H1 (cell line): ENCODE measurements around the gene TBCD. TPM values are rescaled to one million over a fixed set of nuclear protein-coding genes. Genes with fewer than 3 reads are reported as not detected.

ENCODE experiments used
- EGR1 ChIP-seq: IDR thresholded peaks from 2 replicates; pipeline ENCODE4 v1.6.1; 2011; ENCODE audit warnings: low read depth, low read length, borderline replicate concordance
- EP300 ChIP-seq, 2 experiments: IDR thresholded peaks; 1 replicate in 1 of 2; 2 replicates in 1 of 2; pipeline ENCODE4 v1.6.1; 2011 to 2012; ENCODE audit warnings: low read depth in 2 of 2, low read length in 2 of 2, mild to moderate bottlenecking in 2 of 2, borderline replicate concordance in 1 of 2, inconsistent platforms in 1 of 2, moderate library complexity in 1 of 2
- EZH2 ChIP-seq: fragments of 200-600 bp; sonication (generic); IDR thresholded peaks from 2 replicates; pipeline ENCODE4 v1.7.1; 2012; ENCODE audit warnings: low read depth, mild to moderate bottlenecking, moderate library complexity, low read length, inconsistent platforms; ENCODE audit not compliant: severe bottlenecking
- NANOG ChIP-seq: IDR thresholded peaks from 2 replicates; pipeline ENCODE4 v1.6.1; 2011; ENCODE audit warnings: low read length, low read depth, mild to moderate bottlenecking, inconsistent platforms; ENCODE audit not compliant: insufficient read depth, poor library complexity, severe bottlenecking
- NRF1 ChIP-seq: IDR thresholded peaks from 2 replicates; pipeline ENCODE4 v1.6.1; 2011; ENCODE audit warnings: mild to moderate bottlenecking, low read depth, low read length, improper control_type of control experiment
- RFX5 ChIP-seq: IDR thresholded peaks from 2 replicates; pipeline ENCODE4 v1.6.1; 2011; ENCODE audit warnings: low read depth, low read length, improper control_type of control experiment, borderline replicate concordance
- SIX5 ChIP-seq: IDR thresholded peaks from 2 replicates; pipeline ENCODE4 v1.6.1; 2011; ENCODE audit warnings: mild to moderate bottlenecking, low read depth, low read length
- TCF12 ChIP-seq: IDR thresholded peaks from 2 replicates; pipeline ENCODE4 v1.6.1; 2011; ENCODE audit warnings: low read depth, mild to moderate bottlenecking, low read length
- polyA plus RNA-seq, 7 experiments: library from polyadenylated mRNA; depleted of rRNA in 3 of 7; stranded (reverse) in 5 of 7; unstranded in 2 of 7; fragments of >200 nt in 5 of 7; fragments of 200-250 nt in 2 of 7; gene quantifications; 1 replicate in 5 of 7; 2 replicates in 1 of 7; 4 replicates in 1 of 7; pipeline versions ENCODE4 v1.2.1 to v1.2.3, GENCODE V29; 2011 to 2013; ENCODE audit warnings: missing spikeins in 2 of 7, mixed read lengths in 2 of 7
- total RNA-seq: library from RNA; stranded (reverse); fragmentation: NEBNext Ultra II Directional; extraction: Animal tissue kit (Norgen Biotek cat#: 25700); gene quantifications from 2 replicates; pipeline ENCODE4 v1.2.1, GENCODE V29; 2021
- TF ChIP-seq, protein P1 (sequence below): fragments of 300-600 bp; sonication (generic); IDR thresholded peaks from 2 replicates; pipeline ENCODE4 v1.7.1; 2012; ENCODE audit warnings: low read length, moderate library complexity, mild to moderate bottlenecking, inconsistent platforms; ENCODE audit not compliant: insufficient replicate concordance
- TF ChIP-seq, protein P2 (sequence below): IDR thresholded peaks from 2 replicates; pipeline ENCODE4 v1.6.1; 2012; ENCODE audit warnings: inconsistent platforms

TBCD gene
- total and polyA plus RNA-seq, 2 of the 8 experiments (the other 6 are each of a cell fraction or from before 2014, with no cell fraction given), result 118 to 162 TPM

DNA sequence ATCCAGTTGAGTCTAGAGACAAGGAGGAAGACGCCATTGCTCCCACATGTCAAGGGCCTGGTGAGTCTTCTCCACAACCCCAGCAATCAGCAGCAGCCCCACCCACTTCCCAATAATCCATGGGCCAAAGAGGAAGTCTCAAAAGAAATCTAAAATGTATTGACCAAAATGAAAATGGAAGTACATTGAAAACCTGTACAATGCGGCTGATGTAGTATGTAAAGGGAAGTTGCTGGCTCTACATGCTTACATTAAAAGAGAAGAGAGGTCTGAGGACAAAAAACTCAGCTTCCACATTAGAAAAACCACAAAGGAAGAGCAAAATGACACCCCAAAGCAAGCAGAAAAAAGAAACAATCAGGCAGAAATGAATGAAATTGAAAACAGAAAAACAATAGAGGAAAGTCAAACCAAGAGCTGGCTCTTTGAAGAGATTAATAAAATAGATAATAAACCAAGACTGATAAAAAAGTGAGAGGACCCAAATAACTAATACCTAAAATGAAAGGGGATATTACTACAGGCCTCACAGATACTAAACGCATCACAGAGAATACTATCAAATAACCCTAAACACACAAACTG, 227.0 kb downstream of the TBCD start (continued):
- TF ChIP-seq, protein P1, sequence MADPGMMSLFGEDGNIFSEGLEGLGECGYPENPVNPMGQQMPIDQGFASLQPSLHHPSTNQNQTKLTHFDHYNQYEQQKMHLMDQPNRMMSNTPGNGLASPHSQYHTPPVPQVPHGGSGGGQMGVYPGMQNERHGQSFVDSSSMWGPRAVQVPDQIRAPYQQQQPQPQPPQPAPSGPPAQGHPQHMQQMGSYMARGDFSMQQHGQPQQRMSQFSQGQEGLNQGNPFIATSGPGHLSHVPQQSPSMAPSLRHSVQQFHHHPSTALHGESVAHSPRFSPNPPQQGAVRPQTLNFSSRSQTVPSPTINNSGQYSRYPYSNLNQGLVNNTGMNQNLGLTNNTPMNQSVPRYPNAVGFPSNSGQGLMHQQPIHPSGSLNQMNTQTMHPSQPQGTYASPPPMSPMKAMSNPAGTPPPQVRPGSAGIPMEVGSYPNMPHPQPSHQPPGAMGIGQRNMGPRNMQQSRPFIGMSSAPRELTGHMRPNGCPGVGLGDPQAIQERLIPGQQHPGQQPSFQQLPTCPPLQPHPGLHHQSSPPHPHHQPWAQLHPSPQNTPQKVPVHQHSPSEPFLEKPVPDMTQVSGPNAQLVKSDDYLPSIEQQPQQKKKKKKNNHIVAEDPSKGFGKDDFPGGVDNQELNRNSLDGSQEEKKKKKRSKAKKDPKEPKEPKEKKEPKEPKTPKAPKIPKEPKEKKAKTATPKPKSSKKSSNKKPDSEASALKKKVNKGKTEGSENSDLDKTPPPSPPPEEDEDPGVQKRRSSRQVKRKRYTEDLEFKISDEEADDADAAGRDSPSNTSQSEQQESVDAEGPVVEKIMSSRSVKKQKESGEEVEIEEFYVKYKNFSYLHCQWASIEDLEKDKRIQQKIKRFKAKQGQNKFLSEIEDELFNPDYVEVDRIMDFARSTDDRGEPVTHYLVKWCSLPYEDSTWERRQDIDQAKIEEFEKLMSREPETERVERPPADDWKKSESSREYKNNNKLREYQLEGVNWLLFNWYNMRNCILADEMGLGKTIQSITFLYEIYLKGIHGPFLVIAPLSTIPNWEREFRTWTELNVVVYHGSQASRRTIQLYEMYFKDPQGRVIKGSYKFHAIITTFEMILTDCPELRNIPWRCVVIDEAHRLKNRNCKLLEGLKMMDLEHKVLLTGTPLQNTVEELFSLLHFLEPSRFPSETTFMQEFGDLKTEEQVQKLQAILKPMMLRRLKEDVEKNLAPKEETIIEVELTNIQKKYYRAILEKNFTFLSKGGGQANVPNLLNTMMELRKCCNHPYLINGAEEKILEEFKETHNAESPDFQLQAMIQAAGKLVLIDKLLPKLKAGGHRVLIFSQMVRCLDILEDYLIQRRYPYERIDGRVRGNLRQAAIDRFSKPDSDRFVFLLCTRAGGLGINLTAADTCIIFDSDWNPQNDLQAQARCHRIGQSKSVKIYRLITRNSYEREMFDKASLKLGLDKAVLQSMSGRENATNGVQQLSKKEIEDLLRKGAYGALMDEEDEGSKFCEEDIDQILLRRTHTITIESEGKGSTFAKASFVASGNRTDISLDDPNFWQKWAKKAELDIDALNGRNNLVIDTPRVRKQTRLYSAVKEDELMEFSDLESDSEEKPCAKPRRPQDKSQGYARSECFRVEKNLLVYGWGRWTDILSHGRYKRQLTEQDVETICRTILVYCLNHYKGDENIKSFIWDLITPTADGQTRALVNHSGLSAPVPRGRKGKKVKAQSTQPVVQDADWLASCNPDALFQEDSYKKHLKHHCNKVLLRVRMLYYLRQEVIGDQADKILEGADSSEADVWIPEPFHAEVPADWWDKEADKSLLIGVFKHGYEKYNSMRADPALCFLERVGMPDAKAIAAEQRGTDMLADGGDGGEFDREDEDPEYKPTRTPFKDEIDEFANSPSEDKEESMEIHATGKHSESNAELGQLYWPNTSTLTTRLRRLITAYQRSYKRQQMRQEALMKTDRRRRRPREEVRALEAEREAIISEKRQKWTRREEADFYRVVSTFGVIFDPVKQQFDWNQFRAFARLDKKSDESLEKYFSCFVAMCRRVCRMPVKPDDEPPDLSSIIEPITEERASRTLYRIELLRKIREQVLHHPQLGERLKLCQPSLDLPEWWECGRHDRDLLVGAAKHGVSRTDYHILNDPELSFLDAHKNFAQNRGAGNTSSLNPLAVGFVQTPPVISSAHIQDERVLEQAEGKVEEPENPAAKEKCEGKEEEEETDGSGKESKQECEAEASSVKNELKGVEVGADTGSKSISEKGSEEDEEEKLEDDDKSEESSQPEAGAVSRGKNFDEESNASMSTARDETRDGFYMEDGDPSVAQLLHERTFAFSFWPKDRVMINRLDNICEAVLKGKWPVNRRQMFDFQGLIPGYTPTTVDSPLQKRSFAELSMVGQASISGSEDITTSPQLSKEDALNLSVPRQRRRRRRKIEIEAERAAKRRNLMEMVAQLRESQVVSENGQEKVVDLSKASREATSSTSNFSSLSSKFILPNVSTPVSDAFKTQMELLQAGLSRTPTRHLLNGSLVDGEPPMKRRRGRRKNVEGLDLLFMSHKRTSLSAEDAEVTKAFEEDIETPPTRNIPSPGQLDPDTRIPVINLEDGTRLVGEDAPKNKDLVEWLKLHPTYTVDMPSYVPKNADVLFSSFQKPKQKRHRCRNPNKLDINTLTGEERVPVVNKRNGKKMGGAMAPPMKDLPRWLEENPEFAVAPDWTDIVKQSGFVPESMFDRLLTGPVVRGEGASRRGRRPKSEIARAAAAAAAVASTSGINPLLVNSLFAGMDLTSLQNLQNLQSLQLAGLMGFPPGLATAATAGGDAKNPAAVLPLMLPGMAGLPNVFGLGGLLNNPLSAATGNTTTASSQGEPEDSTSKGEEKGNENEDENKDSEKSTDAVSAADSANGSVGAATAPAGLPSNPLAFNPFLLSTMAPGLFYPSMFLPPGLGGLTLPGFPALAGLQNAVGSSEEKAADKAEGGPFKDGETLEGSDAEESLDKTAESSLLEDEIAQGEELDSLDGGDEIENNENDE, result no peak
- no peak for TF ChIP-seq EGR1
- TF ChIP-seq RFX5, result no peak
- no peak for TF ChIP-seq SIX5
- TF ChIP-seq, protein P2, sequence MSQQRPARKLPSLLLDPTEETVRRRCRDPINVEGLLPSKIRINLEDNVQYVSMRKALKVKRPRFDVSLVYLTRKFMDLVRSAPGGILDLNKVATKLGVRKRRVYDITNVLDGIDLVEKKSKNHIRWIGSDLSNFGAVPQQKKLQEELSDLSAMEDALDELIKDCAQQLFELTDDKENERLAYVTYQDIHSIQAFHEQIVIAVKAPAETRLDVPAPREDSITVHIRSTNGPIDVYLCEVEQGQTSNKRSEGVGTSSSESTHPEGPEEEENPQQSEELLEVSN, result no peak
- no peak for TF ChIP-seq EZH2
- no peak for TF ChIP-seq NANOG
- no peak for TF ChIP-seq EP300 (IDR thresholded peaks at IDR 0.05; ENCODE audit: borderline replicate concordance in 1 of 2, low read depth in 2 of 2, low read length in 2 of 2)
- TF ChIP-seq NRF1, result no peak
- TF ChIP-seq TCF12, result no peak
